Mucosa of descending colon (tissue), 3 donors: ENCODE measurements around the gene EHMT1. TPM values are rescaled to one million over a fixed set of nuclear protein-coding genes. Genes with fewer than 3 reads are reported as not detected.
"Not testable (repeated sequence)": the region's sequence is repeated elsewhere in the genome, so short reads cannot be mapped to it uniquely, and the experiment has no call there.

Experiments used
- ATAC-seq: fragments of 200-7000 bp; cut with Tn5 transposase; one replicate; pipeline ENCODE4 v1.9.1; 2020; ENCODE audit warnings: mild to moderate bottlenecking, moderate library complexity
- DNase-seq, 3 donors: peaks; one replicate each; pipeline ENCODE4 v3.0.0-alpha.2; 2020
- H3K36me3 ChIP-seq: fragments of 200-600 bp; one replicate; pipeline ENCODE4 v1.8.0; 2021; ENCODE audit warnings: low read depth, mild to moderate bottlenecking
- H3K4me1 ChIP-seq: fragments of 200-600 bp; one replicate; pipeline ENCODE4 v1.8.0; 2021; ENCODE audit warnings: low read depth, mild to moderate bottlenecking
- H3K4me3 ChIP-seq: fragments of 200-600 bp; one replicate; pipeline ENCODE4 v1.8.0; 2021; ENCODE audit warnings: mild to moderate bottlenecking
- H3K9me3 ChIP-seq: fragments of 200-600 bp; one replicate; pipeline ENCODE4 v1.8.0; 2021; ENCODE audit warnings: mild to moderate bottlenecking
- intact Hi-C, 2 donors: fragments of 100-400 bp; cut with DNase I in 1 of 2; cut with micrococcal nuclease in 1 of 2; formaldehyde crosslinking; loops; one replicate each; pipeline versions ENCODE4 v1.11.0 to v1.11.1; 2022; cut with DNase I, micrococcal nuclease
- total RNA-seq, 3 donors: library from RNA; stranded (reverse); fragmentation: NEBNext Ultra II Directional in 2 of 3; extraction: Animal tissue kit (Norgen Biotek cat#: 25700) in 2 of 3; gene quantifications; one replicate each; pipeline versions ENCODE4 v1.2.1 to v1.2.4, GENCODE V29; 2021 to 2023
- TF ChIP-seq, protein P1 (sequence below): fragments of 200-600 bp; IDR thresholded peaks from one replicate; pipeline ENCODE4 v1.8.0; 2022; ENCODE audit warnings: antibody characterized with exemption, mild to moderate bottlenecking
- donor health status: DM: no; HTN: no; CAD: no; lungs with moderate emphysema.
- donor health status: DM: no; HTN: no; CAD: no.
- donor health status: DM: no; HTN: yes; CAD: no.

EHMT1 gene
- total RNA-seq, 3 donors from 2014 or later: 78.4 to 90.8 (median 83.3) TPM

DNA sequence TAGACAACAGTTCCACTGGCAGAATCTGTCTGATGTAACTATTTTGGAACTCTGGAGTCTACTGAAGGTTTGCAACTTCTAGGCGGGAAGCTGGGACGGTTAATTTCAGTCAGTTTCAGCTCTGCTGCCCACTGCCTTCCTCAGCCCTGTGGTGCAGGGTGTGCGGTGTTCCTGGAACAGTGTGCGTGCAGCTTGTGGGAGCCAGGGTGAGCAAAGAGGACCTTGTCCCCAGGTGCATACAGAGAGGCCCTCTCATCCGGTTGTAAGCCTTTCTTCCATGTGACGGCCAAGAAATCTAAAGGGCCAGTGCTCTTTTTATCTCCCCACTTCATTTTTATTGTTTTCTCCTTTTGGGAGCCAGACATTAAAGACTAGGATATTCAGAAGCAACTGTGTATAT is 114.6 kb downstream of the EHMT1 start:
- intact Hi-C loops: no loop called here
- DNase-seq: no peak
- ATAC-seq: no peak
- no peak overlapping the region for H3K4me3 ChIP-seq
- H3K4me1 ChIP-seq: no peaks in the 10 kb centered on the region
- peaks cover 4% of the 10 kb centered on the region for H3K9me3 ChIP-seq
- TF ChIP-seq, protein P1, sequence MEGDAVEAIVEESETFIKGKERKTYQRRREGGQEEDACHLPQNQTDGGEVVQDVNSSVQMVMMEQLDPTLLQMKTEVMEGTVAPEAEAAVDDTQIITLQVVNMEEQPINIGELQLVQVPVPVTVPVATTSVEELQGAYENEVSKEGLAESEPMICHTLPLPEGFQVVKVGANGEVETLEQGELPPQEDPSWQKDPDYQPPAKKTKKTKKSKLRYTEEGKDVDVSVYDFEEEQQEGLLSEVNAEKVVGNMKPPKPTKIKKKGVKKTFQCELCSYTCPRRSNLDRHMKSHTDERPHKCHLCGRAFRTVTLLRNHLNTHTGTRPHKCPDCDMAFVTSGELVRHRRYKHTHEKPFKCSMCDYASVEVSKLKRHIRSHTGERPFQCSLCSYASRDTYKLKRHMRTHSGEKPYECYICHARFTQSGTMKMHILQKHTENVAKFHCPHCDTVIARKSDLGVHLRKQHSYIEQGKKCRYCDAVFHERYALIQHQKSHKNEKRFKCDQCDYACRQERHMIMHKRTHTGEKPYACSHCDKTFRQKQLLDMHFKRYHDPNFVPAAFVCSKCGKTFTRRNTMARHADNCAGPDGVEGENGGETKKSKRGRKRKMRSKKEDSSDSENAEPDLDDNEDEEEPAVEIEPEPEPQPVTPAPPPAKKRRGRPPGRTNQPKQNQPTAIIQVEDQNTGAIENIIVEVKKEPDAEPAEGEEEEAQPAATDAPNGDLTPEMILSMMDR: no peak
- no peaks in the 10 kb centered on the region for H3K36me3 ChIP-seq

- TF ChIP-seq, protein P1: no peak
- DNase-seq (no peak), ATAC-seq (no peak)
- intact Hi-C loops: no loop called here
- Histone ChIP-seq H3K4me3 (no peak overlapping the region), H3K4me1 (no peaks in the 10 kb centered on the region), H3K9me3 (peaks cover 4% of the 10 kb centered on the region), H3K36me3 (no peaks in the 10 kb centered on the region)
Measured at GRCh38 chr9:137734181-137734580, 115.4 kb downstream of the EHMT1 start.

DNA sequence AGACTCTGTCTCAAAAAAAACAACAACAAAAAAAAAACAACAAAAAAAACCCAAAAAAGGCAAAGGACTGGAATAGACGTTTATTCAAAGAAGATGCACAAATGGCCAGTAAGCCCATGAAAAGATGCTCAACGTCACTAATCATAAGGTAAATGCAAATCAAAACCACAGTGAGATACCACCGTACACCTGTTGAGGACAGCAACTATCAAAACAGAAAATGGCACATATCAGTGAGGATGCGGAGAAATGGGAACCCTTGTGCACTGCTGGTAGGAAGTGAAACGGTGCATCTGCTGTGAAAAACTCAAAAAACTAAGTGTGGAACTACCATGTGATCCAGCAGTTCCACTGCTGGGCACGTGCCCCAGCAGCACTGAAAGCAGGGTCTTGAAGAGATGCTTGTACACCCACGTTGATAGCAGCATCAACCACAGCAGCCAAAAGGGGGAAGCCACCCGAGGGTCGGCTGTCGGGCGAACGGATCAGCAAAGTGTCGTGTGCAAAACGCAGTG is 119.4 kb downstream of the EHMT1 start:
- H3K4me1 ChIP-seq, H3K36me3 ChIP-seq, intact Hi-C loops, DNase-seq, H3K9me3 ChIP-seq, H3K4me3 ChIP-seq: not testable (repeated sequence)
- ATAC-seq: peak; percentile 57

- peaks cover 4% of the 10 kb centered on the region for H3K9me3 ChIP-seq
- H3K4me3 ChIP-seq: no peak overlapping the region
- H3K4me1 ChIP-seq: peaks cover 6% of the 10 kb centered on the region
- intact Hi-C loops: no loop called here
- no peaks in the 10 kb centered on the region for H3K36me3 ChIP-seq
- TF ChIP-seq, protein P1: no peak
- DNase-seq: no peak
- no peak for ATAC-seq
Measured at GRCh38 chr9:137738703-137739102, 119.9 kb downstream of the EHMT1 start.

DNA sequence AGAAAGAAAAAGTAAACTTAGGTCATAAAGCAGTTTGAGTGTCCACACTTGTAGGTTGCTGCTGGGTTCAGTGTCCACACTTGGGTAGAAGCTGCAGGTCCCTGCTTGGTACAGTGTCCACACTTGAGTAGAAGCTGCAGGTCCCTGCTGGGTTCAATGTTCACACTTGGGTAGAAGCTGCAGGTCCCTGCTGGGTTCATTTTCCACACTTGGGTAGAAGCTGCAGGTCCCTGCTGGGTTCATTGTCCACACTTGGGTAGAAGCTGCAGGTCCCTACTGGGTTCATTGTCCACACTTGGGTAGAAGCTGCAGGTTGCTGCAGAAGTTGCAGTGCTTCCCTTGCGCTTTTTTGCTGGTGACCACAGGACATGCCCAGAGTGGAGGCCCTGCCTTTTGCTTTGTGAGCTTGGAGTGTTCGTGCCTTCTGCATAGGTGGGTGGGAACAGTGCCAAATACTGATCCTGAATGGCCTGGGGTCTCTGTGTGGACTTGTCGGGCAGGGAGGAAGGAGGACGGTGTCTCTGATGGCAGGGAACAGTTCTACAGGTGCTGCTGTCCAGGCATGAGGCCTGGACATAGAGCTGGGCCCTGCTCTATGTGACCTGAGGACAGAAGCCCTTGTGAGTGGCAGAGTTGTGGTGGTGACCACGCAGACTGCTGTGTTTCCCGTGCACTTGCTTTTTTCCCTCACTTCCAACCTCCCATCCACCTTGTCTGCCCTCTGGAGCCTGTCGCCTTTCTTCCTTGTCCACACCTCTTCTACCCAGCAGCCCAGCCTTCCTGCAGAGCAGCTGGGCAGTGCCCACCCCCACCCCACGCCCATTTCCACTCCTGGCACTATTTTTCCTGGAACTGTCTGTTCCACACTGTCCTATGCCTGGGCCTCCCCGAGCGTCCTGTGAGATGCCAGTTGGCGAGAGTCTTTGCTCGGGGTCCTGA is 120.8 kb downstream of the EHMT1 start:
- H3K36me3 ChIP-seq: no peaks in the 10 kb centered on the region
- TF ChIP-seq, protein P1: no peak
- intact Hi-C loops: no loop called here

DNA sequence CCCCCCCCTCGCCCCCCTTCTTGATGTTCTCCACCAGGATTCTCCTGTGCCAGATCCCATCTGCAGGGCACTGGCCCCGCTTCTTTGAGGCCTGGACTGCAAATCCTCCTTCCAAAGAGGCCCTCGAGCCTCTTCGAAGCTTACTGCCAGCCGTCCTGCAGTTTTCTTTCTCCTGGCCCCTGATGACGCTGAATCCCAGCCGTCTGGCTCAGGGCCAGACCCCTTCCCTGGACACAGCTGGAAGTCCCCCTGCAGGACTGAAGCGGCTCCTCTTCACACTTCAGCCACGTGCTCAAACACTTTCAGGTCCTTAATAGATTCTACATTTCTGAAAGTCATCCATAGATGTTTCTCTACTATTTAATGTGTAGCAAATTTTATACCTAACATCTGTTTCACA is 121.5 kb downstream of the EHMT1 start:
- H3K36me3 ChIP-seq: no peaks in the 10 kb centered on the region
- DNase-seq (peak in 1 of 3 donors; percentile 41), ATAC-seq (no peak)
- intact Hi-C loops: no loop called here
- no peaks in the 10 kb centered on the region for H3K9me3 ChIP-seq
- no peak overlapping the region for H3K4me3 ChIP-seq
- peaks cover 6% of the 10 kb centered on the region for H3K4me1 ChIP-seq
- TF ChIP-seq, protein P1: no peak

More for the DNA sequence above, 120.8 kb downstream of the EHMT1 start:
- ATAC-seq (peak; percentile 42), DNase-seq (no peak)
- H3K9me3 ChIP-seq: peaks cover under 1% of the 10 kb centered on the region
- no peak overlapping the region for H3K4me3 ChIP-seq
- H3K4me1 ChIP-seq: peaks cover 6% of the 10 kb centered on the region
